GM19351 (cell line): ENCODE results near the gene PERM1.
A peak's percentile ranks its signal among the peaks of the same experiment; 100 is the strongest.
"Not testable (repeated sequence)": the region's sequence is repeated elsewhere in the genome, so short reads cannot be mapped to it uniquely, and the experiment has no call there.

Experiments
- ATAC-seq: cut with Tn5 transposase; IDR thresholded peaks from one replicate; pipeline ENCODE4 v1.9.1; 2021; ENCODE audit warnings: mild to moderate bottlenecking, moderate library complexity; ENCODE audit not compliant: unreplicated experiment

The PERM1 gene

DNA sequence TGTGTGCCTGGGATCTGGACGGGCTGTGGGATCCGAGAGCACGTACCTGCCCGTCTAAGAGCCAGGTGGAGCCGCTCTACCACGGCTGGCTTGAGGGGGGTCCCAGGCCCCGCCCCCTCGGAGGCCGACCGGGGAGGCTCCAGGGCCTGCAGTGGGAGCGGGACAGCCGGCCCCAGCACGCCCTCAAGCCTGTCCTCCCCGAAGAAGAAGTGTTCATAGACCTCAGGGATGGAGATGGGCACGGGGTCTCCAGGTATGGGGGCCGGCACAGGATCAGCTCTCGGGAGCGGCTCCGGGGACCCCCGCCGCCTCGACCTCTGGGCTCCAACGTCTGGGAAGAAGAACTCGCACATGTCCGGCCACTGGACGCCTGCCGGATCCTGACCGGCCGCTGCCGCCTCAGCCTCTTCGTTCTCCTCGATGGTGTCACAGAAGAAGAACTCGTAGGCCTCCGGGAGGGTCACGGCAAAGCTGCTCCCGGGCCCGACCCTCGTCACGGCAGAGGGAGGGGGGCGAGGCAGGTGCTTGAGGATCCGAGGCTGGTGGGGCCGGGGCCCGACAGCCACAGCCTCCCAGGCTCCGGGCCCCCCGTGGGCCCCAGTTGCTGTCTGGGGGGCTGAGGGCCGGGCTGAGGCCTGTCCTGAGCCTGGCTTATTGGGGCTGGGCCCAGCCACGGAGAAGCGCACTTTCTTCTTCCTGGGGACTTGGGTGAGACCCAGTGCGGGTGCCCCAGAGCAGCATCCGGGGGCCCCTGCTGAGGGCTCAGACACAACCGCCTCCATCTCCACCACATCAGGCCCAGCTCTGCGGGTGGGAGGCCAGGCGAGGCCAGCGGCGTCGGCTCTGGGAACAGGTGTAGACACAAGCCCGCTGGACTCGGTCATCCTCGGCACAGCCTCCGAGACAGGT, 2.8 kb downstream of the PERM1 start:
- ATAC-seq, result no peak

DNA sequence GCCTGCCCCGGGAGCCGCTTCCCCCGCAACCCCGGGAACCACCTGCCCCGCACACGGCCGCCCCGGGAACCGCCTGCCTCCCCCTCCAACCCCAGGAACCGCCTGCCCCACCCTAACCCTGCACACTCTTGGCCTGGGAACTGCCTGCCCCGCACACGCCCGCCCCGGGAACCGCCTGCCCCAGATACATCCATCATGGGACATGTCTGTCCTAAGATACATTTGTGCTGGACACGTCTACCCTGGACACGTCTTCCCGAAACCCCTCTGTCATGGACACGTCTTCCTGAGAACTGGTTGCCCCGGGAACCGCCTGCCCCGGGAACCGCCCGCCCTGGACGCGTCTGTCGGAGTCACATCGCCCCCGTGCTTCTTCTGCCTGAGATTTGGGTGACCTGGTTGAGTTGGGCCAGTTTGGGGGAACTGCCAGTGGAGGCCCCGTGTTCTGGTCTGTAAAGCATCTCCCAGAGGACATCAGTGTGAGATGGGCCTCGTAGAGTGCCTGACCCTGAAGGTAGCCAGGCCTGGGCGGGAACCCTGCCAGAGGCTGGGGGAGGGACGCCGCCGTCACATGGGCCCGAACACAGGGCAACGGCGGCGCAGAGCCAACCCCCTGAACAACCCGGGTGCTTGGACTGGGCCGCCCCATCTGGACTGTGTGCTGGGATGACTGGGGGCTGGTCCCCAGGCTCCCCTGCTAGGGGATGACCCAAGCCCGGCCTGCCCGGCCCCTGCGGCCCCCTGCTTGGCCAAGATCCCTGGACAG, 3.6 kb downstream of the PERM1 start:
- no peak for ATAC-seq

DNA sequence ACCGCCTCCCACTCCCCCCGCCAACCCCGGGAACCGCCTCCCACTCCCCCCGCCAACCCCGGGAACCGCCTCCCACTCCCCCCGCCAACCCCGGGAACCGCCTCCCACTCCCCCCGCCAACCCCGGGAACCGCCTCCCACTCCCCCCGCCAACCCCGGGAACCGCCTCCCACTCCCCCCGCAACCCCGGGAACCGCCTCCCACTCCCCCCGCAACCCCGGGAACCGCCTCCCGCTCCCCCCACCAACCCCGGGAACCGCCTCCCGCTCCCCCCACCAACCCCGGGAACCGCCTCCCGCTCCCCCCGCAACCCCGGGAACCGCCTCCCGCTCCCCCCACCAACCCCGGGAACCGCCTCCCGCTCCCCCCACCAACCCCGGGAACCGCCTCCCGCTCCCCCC, 5.1 kb downstream of the PERM1 start:
- ATAC-seq, result not testable (repeated sequence)

GRCh38 chr1:975896-976683, 5.8 kb downstream of the PERM1 start:
- ATAC-seq, result no peak

GRCh38 chr1:975365-975764, 6.5 kb downstream of the PERM1 start:
- ATAC-seq, result no peak

- ATAC-seq, result no peak
Observed at GRCh38 chr1:974687-975328, 7.1 kb downstream of the PERM1 start.

GRCh38 chr1:974293-974640, 7.6 kb downstream of the PERM1 start:
- no peak for ATAC-seq

GRCh38 chr1:973459-974292, 8.2 kb downstream of the PERM1 start:
- ATAC-seq, result no peak

DNA sequence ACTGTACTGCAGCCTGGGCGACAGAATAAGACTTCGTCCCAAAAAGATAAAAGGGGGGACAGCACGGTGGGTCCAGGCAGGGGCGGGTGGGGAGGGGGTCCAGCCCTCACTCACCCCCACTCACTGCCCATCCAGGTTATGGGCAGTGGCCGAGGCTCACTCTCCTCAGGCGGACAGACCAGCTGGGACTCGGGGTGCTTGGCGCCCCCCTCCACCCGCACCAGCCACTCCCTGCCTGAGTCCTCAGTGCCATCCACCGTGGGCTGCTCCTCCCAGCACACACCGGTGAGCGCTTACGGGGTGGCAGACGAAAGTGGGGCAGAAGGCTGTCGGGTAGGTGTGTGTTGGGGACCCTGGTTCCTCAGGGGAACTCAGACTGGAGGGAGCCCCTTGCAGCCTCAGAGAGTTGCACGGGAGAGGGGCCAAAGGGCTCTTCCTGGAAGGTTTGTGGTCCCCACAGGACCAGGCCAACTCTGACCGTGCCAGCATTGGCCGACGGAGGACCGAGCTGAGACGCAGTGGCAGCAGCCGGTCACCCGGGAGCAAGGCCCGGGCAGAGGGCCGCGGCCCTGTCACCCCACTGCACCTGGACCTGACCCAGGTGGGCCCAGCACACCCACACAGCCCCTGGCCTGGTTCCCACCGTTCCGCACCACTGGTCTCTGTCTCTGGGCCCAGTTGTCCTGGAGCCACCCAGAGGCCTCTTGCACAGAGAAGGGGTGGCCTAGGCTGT, 9.0 kb downstream of the PERM1 start:
- ATAC-seq, result no peak

DNA sequence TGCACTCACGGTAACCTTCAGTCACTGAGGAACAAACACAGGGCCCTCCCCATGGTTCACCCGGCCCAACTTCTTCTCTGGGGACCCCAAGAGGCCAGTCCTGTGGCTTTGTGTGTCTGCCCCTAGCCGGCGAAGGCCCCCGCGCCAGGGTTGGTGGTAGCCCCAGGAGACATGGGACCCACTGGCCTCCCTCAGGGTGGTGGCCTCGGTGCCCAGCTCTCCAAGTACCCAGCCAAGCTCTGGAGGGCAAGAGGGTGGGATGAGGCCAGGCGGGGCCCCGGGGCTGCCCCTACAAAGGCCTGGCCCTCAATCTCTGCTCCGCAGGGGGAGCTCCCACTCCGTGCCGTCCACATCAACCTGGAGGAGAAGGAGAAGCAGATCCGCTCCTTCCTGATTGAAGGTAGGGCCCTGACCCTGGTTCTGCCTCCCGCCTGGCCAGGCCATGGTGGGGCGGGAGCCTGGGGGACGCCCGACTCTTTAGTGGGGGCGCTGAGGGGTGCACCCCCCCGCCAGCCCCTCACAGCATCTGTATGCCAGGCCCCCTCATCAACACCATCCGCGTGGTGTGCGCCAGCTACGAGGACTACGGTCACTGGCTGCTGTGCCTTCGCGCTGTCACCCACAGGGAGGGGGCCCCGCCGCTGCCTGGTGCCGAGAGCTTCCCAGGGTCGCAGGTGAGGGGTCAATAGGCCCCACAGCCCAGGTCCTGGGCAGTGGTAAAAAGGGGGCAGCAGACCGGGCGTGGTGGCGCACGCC, 10.0 kb downstream of the PERM1 start:
- ATAC-seq, result no peak

- ATAC-seq, result no peak
Observed at GRCh38 chr1:970973-971730, 10.7 kb downstream of the PERM1 start.

GRCh38 chr1:970242-970972, 11.5 kb downstream of the PERM1 start:
- no peak for ATAC-seq

GRCh38 chr1:969260-969855, 12.5 kb downstream of the PERM1 start:
- ATAC-seq, result no peak

GRCh38 chr1:967466-968343, 14.2 kb downstream of the PERM1 start:
- ATAC-seq, result no peak

DNA sequence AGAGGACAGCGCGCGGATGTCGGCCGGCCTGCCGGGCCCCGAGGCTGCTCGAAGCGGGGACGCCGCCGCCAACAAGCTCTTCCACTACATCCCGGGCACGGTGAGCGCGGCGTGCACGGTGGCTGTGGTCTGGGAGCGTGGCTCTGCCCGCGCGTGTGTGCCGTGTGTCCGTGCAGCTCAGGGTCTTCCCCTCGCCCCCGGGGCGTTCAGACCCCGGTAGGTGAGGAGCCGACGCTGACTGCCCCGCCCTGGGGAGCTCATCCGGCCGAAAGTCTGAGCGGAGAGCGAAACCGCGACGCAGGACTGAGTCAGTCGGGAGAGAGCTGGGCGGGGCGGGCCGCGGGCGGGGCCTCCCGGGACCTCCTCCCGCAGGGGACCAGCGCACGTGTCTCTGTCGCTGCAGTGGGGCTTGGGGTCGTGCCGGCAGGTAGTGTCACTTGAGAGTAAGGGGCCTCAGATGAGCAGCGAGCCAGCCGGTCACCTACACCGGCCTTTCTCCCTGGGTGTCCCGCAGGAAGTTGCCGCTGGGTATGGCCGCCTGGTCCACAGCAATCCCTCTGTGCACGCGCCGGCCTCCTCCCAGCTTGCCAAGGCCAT, 15.1 kb downstream of the PERM1 start:
- peak; percentile 73 for ATAC-seq
